Nephron (organoid): Measurements from ENCODE around the gene TBX5.

Source experiments
- H3K27ac Mint-ChIP-seq, 3 experiments: 2 replicates each; pipeline ENCODE4 v1.8.0; 2020; ENCODE audit warnings: mixed read lengths in 3 of 3, mild to moderate bottlenecking in 2 of 3, moderate library complexity in 1 of 3
- H3K27me3 Mint-ChIP-seq: 2 replicates; pipeline ENCODE4 v1.8.0; 2021; ENCODE audit warnings: low read depth, mild to moderate bottlenecking, moderate library complexity, mixed read lengths
- H3K36me3 Mint-ChIP-seq: 2 replicates; pipeline ENCODE4 v1.8.0; 2020; ENCODE audit warnings: low read depth, mixed read lengths
- H3K4me1 Mint-ChIP-seq: 2 replicates; pipeline ENCODE4 v1.8.0; 2020; ENCODE audit warnings: mixed read lengths
- H3K4me3 Mint-ChIP-seq, 3 experiments: 2 replicates each; pipeline ENCODE4 v1.8.0; 2020; ENCODE audit warnings: mild to moderate bottlenecking in 3 of 3, mixed read lengths in 3 of 3, moderate library complexity in 2 of 3
- H3K9me3 Mint-ChIP-seq: 2 replicates; pipeline ENCODE4 v1.8.0; 2020; ENCODE audit warnings: mixed read lengths
- CTCF ChIP-seq, 3 experiments: fragments of 200-600 bp; sonication (generic); IDR thresholded peaks; one replicate each; pipeline ENCODE4 v1.5.0; 2021; ENCODE audit warnings: antibody characterized with exemption in 3 of 3; ENCODE audit not compliant: unreplicated experiment in 3 of 3

The TBX5 gene

GRCh38 chr12:114447799-114448617, 42.1 kb upstream of the TBX5 start:
- Mint-ChIP-seq H3K4me3 (no peak overlapping the region), H3K4me1 (no peaks in the 10 kb centered on the region), H3K36me3 (no peaks in the 10 kb centered on the region), H3K9me3 (no peaks in the 10 kb centered on the region), H3K27me3 (peaks cover 100% of the 10 kb centered on the region), H3K27ac (no peak overlapping the region)
- TF ChIP-seq CTCF (IDR thresholded peaks at IDR 0.05; ENCODE audit: unreplicated experiment in 3 of 3), result no peak

DNA sequence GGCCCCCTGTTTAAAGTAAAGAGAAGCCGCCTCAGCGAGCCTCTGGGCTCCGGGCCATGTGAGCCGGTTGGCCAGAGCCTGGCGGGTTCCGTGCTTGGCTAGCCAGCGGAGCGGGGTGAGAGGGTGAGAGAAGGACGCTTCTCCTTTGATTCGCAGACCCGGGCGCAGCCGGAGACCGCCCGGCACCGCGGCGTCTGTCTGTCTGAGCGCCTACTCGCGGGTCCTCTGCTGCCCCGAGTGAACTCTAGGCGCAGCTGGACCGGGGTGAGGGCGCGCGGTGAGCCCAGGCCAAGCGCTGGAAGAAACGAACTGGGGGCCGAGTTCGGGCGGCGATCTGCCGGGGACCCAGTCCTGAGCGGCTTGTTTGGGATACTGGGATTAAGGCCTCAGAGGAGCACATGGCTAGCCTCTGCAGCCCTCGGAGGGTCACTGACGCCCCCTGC, 41.4 kb upstream of the TBX5 start:
- TF ChIP-seq CTCF (IDR thresholded peaks at IDR 0.05; ENCODE audit: unreplicated experiment in 3 of 3), result no peak
- Mint-ChIP-seq H3K4me1 (no peaks in the 10 kb centered on the region), H3K27me3 (peaks cover 100% of the 10 kb centered on the region), H3K36me3 (no peaks in the 10 kb centered on the region), H3K9me3 (no peaks in the 10 kb centered on the region), H3K4me3 (no peak overlapping the region), H3K27ac (no peak overlapping the region)

DNA sequence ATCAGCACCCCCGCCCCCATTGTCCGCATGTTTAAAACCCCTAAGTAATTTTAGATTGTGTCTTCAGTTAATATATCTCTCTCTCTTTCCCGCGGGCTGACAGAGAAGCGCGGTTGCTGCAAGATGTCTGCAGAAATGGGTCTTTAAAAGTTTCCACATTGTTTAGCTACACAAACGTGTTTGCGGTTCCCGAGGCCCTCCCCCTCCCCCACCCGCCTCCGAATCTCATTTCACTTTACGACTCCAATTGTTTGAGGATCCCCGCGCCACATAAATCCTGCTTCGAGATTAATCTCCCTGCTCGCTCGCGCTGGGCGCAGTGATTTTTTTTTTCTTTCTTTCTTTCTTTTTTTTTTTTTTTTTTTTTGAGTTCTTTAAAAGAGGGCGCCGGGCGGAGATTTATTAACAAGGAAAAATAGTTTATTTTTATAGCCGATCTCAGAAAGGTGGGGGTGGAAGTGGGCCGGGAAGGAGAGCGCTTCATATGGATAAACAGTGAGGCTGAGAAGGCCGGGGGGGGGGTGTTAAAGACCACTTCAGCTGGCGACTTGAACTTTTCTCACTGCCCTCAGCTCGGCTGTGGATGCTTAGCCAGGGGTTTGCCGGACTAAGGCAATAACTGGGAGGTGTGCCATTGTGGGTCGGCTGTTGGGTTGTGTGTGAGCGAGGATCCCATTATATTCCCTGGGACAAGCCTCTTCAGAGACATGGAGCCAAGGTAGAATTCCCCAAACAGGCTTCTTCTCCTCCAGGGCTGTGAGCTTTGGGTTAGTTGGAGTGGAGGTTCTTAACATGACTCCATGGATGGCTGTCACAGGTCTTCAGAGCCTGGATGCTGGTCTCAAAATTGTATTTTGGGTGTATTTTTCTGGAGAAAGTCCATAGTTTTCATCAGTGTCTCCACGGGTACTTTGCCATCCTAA, 39.7 kb upstream of the TBX5 start:
- TF ChIP-seq CTCF (IDR thresholded peaks at IDR 0.05; ENCODE audit: unreplicated experiment in 3 of 3), result no peak

GRCh38 chr12:114444422-114445279, 38.7 kb upstream of the TBX5 start:
- TF ChIP-seq CTCF (IDR thresholded peaks at IDR 0.05; ENCODE audit: unreplicated experiment in 3 of 3), result no peak
- Mint-ChIP-seq H3K36me3 (no peaks in the 10 kb centered on the region), H3K4me1 (no peaks in the 10 kb centered on the region), H3K9me3 (no peaks in the 10 kb centered on the region), H3K27ac (no peak overlapping the region), H3K4me3 (no peak overlapping the region), H3K27me3 (peaks cover 100% of the 10 kb centered on the region)

More for the DNA sequence above, 39.7 kb upstream of the TBX5 start:
- Mint-ChIP-seq H3K27ac (no peak overlapping the region), H3K4me1 (no peaks in the 10 kb centered on the region), H3K9me3 (no peaks in the 10 kb centered on the region), H3K27me3 (peaks cover 100% of the 10 kb centered on the region), H3K36me3 (no peaks in the 10 kb centered on the region), H3K4me3 (no peak overlapping the region)

DNA sequence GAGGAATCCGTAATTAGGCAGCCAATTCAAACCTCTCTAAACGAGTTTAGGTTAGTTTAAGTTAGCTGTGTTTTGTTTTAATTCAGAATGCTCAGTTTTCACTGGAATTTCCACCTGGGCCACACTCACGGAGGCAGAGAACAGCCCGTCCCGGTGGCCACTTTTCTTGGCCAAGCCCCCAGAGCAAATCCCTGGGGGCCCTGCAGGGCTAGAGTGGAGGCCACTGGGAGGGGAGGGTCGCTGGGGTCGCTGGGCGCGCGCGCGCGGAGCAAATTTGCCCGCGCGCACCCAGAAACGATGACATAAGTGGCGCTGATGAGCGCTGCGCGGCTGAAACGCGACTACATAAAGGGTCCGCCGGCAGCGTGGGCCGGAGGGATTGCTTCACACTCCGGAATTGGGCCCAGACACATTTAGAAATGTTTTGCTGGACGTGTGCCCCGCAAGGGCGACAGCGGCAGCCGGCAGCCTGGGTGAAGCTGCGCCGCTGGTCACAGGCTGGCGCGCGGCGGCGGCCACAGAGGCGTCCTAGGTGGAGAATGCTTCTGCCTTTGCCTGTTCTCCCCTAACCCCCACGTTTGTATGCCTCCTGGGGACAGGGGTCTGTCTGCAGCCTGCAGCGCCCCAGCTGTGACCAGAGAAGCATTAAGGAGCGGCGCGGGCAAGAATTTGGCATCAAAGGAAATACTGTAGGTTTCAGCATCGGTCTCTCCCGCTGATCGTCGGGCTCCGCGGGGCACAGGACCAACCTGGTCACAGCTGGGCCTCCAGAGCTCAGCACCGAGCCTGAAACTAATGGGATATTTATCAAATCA, 37.9 kb upstream of the TBX5 start:
- Mint-ChIP-seq H3K4me1 (no peaks in the 10 kb centered on the region), H3K36me3 (no peaks in the 10 kb centered on the region), H3K4me3 (no peak overlapping the region), H3K9me3 (no peaks in the 10 kb centered on the region), H3K27ac (no peak overlapping the region), H3K27me3 (peaks cover 100% of the 10 kb centered on the region)
- TF ChIP-seq CTCF (IDR thresholded peaks at IDR 0.05; ENCODE audit: unreplicated experiment in 3 of 3), result no peak
